Measurements from ENCODE around the gene UBASH3B.

UBASH3B gene

DNA sequence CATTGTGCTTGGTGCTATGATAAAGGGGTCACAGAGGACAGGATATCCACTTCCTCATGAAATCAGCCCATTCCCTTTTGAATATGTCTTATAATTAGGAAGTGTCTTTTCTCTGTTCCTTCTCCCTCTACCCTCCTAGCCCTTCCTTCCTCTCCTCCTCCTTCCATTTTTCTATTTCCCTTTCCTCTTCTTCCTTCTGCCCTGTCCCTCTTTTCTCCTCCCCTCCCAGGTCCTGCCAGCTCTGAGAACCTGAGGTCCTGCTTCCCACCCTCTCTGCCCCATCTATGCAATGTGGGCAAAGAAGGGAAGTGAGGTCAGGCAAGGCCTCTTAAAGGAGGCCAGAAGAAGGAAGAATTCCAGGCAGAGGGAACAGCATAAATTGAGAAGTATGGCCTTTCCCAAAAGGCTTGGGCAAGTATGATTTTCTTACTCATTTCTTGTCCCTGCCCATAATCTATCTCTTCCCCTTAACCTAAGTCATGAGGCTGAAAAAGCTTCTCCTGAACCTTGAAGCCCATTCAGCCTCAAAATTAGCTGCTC lies 7.7 kb upstream of the UBASH3B start:
- no peak overlapping the region for H3K4me3 ChIP-seq (replicated peaks; ENCODE audit: low read depth, low read length)
- DNase-seq (ENCODE audit: extremely low read depth, low read depth), result no peak
- no peak for TF ChIP-seq CTCF (IDR thresholded peaks at IDR 0.05; ENCODE audit: low read depth, low read length, missing control alignments)

GRCh38 chr11:122649116-122649515 lies 6.4 kb upstream of the UBASH3B start:
- H3K4me3 ChIP-seq (replicated peaks; ENCODE audit: low read depth, low read length), result no peak overlapping the region
- no peak for DNase-seq (ENCODE audit: extremely low read depth, low read depth)
- no peak for TF ChIP-seq CTCF (IDR thresholded peaks at IDR 0.05; ENCODE audit: low read depth, low read length, missing control alignments)

- no peak overlapping the region for H3K4me3 ChIP-seq (replicated peaks; ENCODE audit: low read depth, low read length)
- TF ChIP-seq CTCF (IDR thresholded peaks at IDR 0.05; ENCODE audit: low read depth, low read length, missing control alignments), result no peak
- no peak for DNase-seq (ENCODE audit: extremely low read depth, low read depth)
These were observed 4.9 kb upstream of the UBASH3B start for GRCh38 chr11:122650619-122651018.

DNA sequence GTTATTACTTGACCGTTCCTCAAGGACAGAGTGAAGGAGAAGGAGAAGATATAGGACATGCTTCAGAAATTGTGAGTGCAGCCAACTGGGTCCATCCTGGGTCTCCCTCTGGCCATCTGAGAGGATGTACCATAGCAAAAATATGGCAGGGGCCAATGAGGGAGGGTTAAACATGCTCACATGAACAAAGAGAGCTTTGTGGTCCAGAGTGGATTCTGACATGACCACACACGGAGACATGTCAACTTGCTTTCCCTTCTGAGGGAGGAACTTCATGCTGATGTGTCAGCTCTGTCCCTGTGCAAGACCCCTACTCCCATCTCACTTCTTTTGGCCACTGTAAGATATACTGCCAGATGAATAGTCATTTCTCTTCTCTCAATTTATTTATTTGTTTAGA lies 3.0 kb upstream of the UBASH3B start:
- no peak for DNase-seq (ENCODE audit: extremely low read depth, low read depth)
- no peak overlapping the region for H3K4me3 ChIP-seq (replicated peaks; ENCODE audit: low read depth, low read length)
- no peak for TF ChIP-seq CTCF (IDR thresholded peaks at IDR 0.05; ENCODE audit: low read depth, low read length, missing control alignments)

DNA sequence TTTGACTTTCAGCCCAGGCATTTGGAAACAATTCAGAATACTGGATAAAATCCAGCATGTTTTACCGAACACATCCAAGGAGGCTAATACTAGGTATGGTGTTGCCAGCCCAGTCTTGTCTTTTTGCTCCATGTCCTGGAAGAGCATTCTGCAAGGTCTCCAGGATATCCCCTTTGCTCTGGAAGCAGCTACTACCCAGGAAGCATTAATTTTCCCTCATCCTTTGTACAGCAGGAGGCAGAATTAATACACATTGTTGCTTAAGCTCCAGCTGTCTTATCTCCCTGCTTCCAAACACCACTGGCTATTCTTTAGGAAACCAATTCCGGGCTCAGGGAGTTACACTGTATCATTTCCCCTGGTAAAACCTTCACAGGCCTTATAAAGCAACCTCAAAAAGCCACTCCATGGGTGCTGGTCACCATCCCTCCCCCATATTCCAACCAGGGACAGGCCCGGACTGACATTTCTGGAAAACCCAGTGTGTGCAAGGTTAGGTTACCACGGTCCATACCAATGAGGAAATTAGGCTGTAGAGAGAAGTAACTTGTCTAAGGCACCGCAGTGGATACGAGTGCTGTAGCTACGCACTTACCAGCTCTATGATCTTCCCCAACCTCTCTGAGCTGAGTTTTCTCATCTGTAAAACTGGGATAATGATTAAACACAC lies 1.5 kb upstream of the UBASH3B start:
- no peak for TF ChIP-seq CTCF (IDR thresholded peaks at IDR 0.05; ENCODE audit: low read depth, low read length, missing control alignments)
- no peak for DNase-seq (ENCODE audit: extremely low read depth, low read depth)
- no peak overlapping the region for H3K4me3 ChIP-seq (replicated peaks; ENCODE audit: low read depth, low read length)

DNA sequence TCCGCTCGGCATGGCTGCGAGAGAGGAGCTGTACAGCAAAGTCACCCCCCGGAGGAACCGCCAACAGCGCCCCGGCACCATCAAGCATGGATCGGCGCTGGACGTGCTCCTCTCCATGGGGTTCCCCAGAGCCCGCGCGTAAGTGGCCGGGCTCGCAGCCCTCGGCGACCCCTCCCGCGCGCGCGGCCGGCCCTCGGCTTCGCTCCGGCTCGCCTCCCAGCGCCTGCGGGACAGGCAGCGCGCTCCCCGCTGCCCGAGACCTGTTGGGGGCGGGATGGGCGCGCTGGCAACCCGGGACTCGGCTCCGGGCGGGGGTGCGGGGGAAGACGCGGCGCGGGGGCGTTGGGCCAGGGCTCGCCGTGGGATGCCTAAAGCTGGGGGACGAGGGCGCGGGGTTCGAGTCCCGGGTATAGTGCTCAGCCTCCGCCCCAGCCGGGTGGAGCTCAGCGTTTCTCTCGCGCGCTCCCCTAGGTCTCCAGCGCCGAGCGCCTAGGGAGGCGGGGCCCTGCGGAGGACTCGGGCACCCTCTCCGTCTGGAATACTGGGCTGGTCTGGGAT lies 630 bp downstream of the UBASH3B start:
- no peak for DNase-seq (ENCODE audit: extremely low read depth, low read depth)
- TF ChIP-seq CTCF (IDR thresholded peaks at IDR 0.05; ENCODE audit: low read depth, low read length, missing control alignments), result no peak
- H3K4me3 ChIP-seq (replicated peaks; ENCODE audit: low read depth, low read length), result peak overlapping the region; percentile 68

Data from HFF-Myc (cell line).